Dendritic cell treated with granulocyte-macrophage colony-stimulating factor and Interleukin-4, amounts not matched to agents 40 ng/mL and 50 ng/mL, for 4 days (primary cell): ENCODE results near the gene MGMT.

ENCODE experiments used
- H3K27ac Mint-ChIP-seq: one replicate; pipeline ENCODE4 v1.8.0; 2022; ENCODE audit warnings: mild to moderate bottlenecking, mixed read lengths
- H3K27me3 Mint-ChIP-seq: one replicate; pipeline ENCODE4 v1.8.0; 2022; ENCODE audit warnings: mild to moderate bottlenecking, mixed read lengths
- H3K36me3 Mint-ChIP-seq: one replicate; pipeline ENCODE4 v1.8.0; 2022; ENCODE audit warnings: low read depth, mixed read lengths
- H3K4me1 Mint-ChIP-seq: one replicate; pipeline ENCODE4 v1.8.0; 2022; ENCODE audit warnings: low read depth, mixed read lengths
- H3K4me3 Mint-ChIP-seq: one replicate; pipeline ENCODE4 v1.8.0; 2022; ENCODE audit warnings: mild to moderate bottlenecking, moderate library complexity, mixed read lengths
- H3K9me3 Mint-ChIP-seq: one replicate; pipeline ENCODE4 v1.8.0; 2022; ENCODE audit warnings: mixed read lengths
- intact Hi-C: fragments of 100-400 bp; cut with micrococcal nuclease; formaldehyde crosslinking; loops from one replicate; pipeline ENCODE4 v1.15.0; 2022

The MGMT gene

GRCh38 chr10:129811208-129811607 lies 344.2 kb downstream of the MGMT start:
- intact Hi-C loops = no loop called here
- Mint-ChIP-seq H3K27ac (no peak overlapping the region), H3K4me3 (no peak overlapping the region), H3K27me3 (no peaks in the 10 kb centered on the region), H3K9me3 (peaks cover 11% of the 10 kb centered on the region), H3K4me1 (no peaks in the 10 kb centered on the region), H3K36me3 (no peaks in the 10 kb centered on the region)

DNA sequence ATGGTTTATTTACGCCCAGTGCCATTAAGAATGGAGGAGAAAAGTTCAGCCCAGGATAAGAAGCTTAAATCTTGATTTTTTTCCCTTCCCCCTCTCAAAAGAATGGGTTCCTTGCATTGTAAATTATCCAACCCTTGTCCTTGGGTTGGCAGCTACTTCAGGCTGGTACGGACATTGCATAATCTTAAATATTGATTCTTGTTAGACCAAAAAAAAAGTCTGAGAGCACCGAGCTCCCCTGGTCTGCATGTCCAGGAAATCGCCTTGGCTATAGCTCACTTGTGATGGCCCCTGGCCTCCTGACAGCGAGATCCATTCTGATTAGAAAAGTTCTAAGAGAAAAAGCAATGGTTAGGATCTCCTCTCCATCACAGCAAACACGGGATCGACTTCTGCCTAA lies 345.4 kb downstream of the MGMT start:
- H3K27me3 Mint-ChIP-seq = no peaks in the 10 kb centered on the region

GRCh38 chr10:129814681-129815646 lies 347.9 kb downstream of the MGMT start:
- intact Hi-C loops = no loop called here
- Mint-ChIP-seq H3K27ac (no peak overlapping the region), H3K36me3 (no peaks in the 10 kb centered on the region), H3K27me3 (no peaks in the 10 kb centered on the region), H3K4me1 (no peaks in the 10 kb centered on the region), H3K4me3 (no peak overlapping the region), H3K9me3 (peaks cover 15% of the 10 kb centered on the region)

More for the DNA sequence above, 345.4 kb downstream of the MGMT start:
- Mint-ChIP-seq H3K4me1 (no peaks in the 10 kb centered on the region), H3K4me3 (no peak overlapping the region), H3K9me3 (no peaks in the 10 kb centered on the region), H3K27ac (no peak overlapping the region), H3K36me3 (no peaks in the 10 kb centered on the region)
- intact Hi-C loops = no loop called here

DNA sequence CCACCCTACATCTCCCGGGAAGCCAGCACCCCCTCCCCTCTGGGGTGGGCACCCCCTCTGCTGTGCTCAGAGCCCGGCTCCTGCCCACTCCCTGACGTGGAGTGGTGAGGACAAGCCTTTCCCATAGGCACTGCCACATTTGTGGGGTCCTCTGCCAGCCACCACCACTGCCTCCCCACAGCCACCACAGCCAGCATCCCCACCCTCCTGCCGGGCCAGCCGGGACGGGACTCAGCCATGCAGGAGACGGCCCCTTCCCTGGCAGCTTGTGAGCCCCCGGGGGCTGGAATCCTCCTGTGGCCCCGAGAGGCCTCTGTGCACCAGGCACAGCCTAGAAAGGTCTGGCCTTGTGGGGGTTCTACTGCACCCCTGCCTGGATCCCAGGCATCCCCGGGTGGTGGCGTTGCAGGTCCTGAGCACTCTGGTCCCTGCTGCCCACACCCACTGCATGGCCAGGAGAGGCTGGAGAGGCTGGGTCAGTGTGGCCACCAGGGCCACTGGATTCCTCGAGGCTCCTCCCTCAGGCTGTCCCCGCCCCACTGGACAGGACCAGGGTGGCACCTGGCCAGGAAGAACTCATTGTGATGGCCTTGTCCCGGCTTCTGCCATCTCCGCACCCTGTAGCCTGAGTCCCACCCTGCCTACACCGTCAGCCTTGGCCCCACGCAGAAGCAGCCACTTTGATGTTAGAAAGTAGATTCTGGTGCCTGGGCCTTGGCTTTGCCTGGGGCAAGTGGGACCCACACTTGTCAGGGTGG lies 349.0 kb downstream of the MGMT start:
- no peaks in the 10 kb centered on the region for H3K27me3 Mint-ChIP-seq
- no peaks in the 10 kb centered on the region for H3K36me3 Mint-ChIP-seq
- H3K9me3 Mint-ChIP-seq = peaks cover 15% of the 10 kb centered on the region
- intact Hi-C loops = no loop called here
- no peaks in the 10 kb centered on the region for H3K4me1 Mint-ChIP-seq
- H3K27ac Mint-ChIP-seq = no peak overlapping the region
- H3K4me3 Mint-ChIP-seq = no peak overlapping the region

DNA sequence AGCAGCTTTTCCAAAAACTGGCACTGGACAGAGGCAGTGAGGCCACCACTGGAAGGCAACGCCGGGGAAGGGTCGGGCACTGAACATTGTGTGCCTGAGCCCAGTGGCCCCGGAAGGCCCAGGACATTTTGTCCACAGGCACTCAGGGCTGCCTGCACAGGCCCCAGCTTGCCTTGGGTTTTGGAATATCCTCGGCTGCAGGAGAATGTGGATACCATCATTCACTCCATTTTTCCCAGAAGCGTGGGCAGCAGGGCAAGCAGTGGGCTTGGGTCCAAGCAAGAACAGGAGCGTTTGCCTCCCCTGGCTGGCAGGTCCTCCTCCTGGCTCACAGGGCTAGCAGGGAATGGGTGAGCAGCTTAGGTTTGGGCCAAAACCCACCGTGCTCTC lies 349.6 kb downstream of the MGMT start:
- Mint-ChIP-seq H3K4me1 (no peaks in the 10 kb centered on the region), H3K9me3 (peaks cover 15% of the 10 kb centered on the region), H3K36me3 (no peaks in the 10 kb centered on the region), H3K27me3 (no peaks in the 10 kb centered on the region), H3K4me3 (no peak overlapping the region), H3K27ac (no peak overlapping the region)
- intact Hi-C loops = no loop called here
